Stimulated activated CD4-positive, alpha-beta T cell treated with anti-CD3 and anti-CD28 coated beads, TNF-alpha, amount 100 ng/mL, for 48 hours (primary cell): ENCODE data around the gene ALDH1L2.

Experiments used
- DNase-seq, 3 donors: peaks; one replicate each; pipeline ENCODE4 v3.0.0-alpha.2; 2020; ENCODE audit warnings: low read depth in 3 of 3

Gene ALDH1L2

DNA sequence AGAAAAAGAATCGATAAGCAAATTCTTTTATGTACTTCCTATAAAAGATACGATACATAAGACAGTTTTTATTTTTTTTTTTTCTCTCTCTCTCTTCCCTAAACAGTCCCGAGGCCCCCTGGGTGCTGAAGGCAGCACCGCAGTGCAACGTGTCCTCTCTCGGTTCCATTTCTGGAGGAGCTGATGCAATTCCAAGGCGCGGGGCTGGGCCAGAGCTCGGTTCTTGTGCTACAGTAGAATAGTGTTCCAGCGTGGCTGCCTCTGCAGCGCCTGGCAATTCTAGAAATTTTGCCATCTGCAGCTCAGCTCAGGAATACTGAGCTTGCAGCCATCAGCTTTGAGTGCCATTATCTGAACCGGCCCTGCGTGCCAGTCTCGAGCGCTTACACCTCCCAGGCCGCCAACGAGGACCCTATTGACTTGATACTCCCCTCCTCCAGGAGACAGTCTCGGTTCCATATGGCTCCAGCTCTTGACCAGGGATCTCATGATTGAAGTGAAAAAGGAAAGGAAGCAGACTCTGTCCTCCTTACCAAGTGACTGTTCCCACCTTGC is 630 bp downstream of the ALDH1L2 start:
- DNase-seq: no peak

DNA sequence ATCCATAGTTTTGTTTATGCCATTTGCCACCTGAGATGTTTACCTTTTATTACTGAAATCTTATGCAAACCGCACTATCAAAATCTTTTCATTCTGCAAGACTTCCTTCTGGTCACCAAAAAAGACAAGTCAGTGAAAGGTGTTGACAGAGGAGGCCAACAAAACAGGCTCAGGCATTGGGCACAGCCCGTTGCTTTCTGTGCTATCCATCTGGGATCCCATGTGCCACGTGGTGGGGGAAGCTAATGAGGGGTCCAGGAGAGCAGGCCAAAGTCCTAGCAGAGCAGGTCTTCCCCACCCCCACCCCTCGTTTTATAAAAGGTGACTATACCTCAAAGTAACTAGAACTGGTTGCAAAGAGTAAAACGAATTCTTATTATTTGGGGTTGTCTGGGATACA is 1.2 kb downstream of the ALDH1L2 start:
- DNase-seq: no peak

DNA sequence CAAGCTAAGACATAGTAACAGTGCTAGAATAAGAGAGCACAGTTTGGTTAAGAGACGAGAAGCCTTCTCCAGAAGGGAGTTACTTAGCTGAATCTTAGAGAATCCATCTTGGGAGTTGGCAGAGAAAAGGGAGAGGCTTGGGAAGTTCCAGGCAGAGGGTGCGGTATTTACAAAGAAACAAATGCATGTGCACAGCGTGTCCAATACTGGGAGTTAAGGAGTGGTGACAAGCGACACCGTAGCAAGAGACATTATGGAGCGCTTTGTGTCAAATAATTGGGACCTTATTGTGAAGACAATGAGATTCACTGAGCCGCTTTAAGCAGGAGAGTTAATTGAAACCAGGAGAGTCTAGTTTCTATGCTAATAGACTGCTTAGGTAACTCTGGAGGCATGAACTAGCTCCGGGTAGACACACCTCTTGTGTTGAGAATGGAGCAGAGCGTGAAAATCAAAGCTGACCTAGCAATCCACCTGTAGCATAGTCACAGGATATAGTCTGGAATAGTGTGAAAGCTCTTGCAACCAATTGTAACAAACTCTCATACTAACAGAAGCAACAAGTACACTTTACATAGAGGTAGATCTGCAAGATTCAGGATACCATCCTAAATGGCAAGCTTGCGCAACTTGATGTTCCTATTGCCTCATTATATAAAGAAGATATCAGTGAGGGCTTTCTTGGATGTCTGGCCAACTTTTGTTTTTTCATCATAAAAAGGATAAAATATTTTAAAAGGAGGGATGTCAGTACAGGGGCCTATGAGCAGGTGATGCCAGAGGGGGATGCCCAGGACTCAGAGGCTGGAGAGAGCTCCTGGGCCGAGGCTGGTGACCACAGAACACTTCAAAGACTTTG is 5.3 kb downstream of the ALDH1L2 start:
- no peak for DNase-seq

DNA sequence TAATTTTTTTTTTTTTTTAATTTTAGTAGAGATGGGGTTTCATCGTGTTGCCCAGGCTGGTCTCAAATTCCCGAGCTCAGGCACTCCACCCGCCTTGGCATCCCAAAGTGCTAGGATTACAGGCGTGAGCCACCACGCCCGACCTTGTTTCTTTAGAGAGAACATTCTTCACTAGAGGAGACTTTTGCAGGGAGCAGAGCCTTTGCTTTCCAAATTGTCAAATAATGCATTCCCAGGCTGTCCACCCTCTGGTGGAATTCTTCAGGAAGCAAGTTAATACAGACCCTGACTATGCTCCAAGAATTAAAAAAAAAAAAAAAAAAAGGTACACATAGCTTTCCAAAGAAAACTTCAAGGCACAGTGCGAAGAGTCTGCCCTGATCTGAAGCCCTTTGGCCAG is 6.8 kb downstream of the ALDH1L2 start:
- DNase-seq: no peak

DNA sequence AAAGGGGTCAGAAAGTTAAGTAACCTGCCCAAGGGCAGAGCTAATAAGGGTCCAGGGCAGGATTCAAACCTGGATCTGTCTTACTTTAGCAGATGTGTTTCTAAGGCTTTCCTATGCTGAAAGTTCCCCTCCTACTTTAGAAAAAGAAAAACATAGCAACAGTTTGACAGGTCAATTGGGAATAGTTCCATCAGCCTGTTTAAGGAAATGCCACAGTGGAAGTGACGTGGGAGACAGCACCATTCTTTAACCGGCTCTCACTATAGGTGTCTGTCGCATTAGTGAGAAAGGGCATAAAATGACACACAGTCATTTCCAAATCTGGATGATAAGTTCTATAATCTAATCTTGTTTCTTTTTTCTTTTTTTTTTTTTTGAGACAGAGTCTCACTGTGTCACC is 7.3 kb downstream of the ALDH1L2 start:
- no peak for DNase-seq

DNA sequence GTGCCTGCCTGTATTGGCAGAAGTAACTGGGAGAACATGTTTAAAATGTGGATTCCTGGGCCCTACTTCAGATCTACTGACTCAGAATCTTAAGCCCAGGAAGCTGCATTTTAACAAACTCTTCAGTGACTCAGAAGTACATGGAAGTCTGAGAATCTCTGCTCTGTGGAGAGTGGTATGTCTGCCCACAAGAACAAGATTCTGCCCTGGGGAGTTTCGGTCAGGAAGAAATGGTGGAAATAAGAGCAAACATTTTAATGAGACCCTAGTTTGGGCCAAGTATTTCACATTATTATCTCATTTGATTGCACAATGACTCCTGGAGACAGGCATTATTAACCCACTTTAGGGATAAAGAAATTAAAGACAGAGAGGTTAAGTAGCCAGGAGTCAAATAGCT is 8.2 kb downstream of the ALDH1L2 start:
- no peak for DNase-seq

DNA sequence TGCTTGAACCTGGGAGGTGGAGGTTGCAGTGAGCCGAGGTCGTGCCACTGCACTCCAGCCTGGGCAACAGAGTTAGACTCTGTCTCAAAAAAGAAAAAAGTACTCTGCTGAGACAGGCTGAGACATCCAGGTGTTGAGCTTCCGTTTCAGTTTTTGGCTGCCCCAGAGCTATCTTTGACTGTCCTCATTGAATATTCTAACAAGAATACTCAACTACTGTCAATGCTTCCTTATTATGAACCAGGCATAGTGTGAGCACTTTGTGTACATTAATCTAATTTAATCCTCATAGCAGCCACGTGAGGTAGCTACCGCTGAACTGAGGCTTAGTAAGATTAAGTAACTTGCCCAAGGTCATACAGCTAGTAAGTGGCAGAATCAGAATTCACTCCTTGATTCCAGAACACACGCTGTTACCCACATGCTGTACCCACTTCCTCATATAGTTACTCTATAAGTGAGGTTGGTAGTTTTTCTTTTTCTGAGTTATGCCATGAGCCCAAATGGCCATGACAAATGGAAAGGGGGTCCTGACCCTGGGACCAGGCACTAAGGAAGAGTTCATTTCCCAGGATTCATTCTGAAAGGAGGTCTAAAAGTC is 11.3 kb downstream of the ALDH1L2 start:
- DNase-seq: no peak

DNA sequence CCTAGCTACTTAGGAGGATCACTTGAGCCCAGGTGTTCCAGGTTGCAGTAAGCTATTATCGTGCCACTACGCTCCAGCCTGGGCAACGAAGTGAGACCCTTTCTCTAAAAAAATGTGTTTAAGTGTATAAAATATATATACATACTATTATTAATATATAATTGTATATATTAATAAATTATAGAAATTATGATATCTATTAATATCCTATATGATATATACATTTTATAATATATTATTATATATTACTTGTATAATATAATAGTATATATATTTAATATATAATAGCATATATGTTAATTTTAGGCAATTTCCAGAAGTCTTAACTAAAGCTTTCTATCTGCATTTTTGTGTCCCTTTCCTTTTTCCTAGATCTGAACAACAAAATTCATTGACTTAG is 12.3 kb downstream of the ALDH1L2 start:
- DNase-seq: no peak

DNA sequence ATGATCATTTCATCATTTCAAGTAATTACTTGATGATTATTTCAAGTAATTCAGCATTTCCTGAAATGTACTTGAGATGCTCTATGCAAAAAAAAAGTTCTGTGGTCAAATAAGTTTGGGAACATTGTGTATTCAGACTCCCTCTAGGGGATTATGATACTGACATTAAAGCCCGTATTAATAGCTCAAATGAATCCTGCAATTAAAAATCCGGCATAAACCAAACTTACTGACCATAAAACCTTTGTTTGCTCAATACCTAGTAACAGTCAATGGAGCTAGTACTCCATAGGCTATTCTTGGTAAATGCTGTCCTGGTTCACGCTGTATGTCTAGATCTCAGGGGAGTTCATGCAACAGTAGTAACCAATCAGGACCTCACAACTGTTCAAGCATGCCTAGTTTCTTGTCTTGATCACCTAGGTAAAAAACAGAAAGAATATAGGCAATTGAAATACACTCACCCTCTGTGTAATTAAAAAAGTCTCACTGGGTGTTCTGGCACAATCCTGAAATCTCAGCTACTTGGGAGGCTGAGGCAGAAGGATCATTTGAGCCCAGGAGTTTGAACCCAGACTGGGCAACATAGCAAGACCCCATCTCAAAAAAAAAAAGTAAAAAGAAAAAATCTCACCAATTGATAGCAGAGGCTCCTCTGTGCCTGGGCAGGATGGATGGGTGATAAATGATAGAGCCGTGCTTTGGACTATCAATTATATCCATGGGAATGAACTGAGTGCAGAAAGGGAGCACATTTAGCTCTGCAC is 14.1 kb downstream of the ALDH1L2 start:
- DNase-seq: no peak

DNA sequence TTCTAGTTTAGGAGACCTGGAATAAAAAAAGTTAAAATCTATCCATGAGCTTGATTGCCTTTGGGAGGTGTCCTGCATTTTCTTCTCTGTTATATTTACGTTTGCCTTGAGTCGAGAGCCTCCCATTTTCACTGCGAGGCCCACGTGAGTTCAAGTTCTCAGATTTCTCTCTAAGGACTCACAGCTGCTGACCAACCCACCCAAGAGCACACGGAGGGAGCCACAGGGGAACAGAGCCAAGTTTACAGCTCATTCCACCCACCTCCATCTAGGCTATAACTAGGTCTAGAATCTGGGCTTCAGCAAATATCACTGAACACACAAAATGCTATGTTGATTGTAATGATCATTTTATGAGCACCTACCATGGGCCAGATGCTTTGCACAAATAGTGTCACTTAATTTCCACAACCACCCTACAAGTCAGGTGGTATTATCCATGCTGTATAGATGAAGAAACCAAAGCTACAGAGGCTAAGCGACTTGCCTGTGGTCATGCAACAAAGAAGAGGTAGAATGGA is 16.7 kb downstream of the ALDH1L2 start:
- no peak for DNase-seq

DNA sequence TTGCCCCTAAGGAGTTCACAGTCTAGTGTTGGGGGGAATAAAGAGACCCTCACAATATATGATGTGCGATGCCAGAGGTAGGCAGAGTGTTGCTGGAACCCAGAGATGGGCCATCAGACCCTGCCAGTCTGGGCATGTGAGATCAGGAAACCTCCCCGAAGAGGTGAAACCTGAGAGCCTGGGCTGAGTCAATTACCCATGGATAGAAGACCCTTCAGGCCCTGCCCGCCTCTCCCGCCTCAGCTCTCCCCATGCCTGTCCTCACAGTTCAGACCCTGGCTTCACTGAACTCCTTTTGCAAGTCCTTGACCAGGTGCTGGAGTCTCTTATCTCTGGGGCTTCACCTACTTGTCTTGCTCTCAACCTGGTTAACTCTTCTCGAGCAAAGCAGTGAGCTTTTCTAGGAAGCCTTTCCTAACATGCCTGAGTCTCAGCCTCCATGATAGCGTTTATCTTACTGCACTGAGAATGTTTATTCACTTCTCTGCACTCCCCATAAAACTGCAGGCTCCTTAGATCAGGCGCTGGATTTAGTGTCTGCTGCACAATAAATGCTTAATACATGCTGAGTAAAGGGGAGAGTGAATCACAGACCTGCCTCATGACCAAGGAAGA is 19.6 kb downstream of the ALDH1L2 start:
- DNase-seq: no peak

DNA sequence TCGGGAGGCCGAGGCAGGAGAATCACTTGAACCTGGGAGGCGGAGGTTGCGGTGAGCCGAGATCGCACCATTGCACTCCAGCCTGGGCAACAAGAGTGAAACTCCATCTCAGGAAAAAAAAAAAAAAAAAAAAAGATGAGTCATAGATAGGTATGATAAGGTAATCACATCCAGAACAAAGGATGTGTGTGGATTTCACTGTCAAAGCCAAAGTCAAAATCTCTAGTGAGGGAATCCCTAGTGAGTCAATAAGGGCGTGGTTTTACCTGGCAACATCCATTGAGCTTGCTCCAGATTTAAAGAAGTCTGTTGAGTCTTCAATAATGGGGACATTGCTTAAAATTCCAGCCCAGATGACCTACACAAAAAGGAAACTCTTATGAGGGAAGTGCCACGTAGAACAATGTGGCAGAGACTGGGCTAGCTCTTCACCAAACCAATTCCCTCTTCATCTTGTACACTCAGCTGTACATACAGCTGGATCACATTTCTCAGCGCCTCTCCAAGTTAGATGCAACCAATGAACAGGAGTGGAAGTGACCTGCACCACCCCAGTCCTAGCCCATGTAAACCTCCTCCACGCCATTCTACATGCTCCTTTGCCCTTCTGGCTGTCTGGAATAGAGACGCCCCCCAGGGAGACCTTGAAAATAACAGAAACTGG is 23.4 kb downstream of the ALDH1L2 start:
- DNase-seq: no peak

DNA sequence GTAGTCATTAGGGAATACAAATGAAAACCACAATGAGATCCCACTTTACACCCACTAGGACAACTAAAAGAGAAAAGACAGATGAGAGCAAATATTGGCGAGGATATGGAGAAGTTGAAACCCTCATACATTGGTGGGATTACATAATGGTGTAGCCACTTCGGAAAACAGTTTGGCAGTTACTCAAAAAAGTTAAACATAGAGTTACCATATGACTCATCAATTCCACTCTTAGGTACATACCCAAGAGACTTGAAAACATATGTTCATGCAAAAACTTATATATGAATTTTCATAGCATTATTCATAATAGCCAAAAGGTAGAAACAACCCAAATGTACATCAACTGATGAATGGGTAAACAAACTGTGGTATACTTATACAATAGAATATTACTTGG is 27.1 kb downstream of the ALDH1L2 start:
- DNase-seq: no peak

DNA sequence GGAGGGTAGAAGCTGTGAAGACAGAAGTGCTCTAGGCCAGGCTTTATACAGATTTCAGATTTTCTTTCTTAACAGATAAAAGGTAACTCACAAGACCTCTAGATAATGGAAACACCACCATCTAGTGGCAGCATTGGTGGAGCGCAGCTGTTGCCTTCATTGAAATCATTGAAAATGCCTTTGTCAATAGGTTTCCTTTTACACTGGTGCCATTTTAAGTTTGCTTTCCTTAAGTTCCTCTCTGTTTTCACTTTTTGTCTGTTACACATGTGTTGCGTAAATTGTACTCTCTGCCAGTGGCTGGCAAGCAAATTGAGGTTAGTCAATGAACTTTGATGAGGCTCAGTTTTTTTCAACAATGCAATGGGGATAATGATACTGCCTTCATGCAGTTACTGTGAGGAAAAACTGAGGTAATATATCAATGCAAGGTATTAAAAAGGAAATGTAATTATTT is 31.1 kb downstream of the ALDH1L2 start:
- peak; percentile 49 to 66 (median 58) for DNase-seq

DNA sequence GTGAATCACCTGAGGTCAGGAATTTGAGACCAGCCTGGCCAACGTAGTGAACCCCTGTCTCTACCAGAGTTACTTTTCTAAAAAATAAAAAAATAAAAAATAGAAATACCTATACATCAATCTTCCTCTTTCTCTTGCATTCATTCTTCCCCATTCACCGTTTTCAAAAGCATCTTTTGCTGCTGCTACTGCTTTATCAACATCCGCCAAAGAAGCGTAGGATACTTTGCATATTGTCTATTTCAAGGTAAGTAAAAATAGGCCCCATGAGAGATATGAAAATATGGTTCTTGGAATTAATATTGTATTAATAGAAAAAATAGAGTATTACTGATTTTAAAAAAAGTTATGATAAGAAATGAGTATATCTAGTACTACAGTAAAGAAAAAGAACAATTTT is 32.3 kb downstream of the ALDH1L2 start:
- no peak for DNase-seq

DNA sequence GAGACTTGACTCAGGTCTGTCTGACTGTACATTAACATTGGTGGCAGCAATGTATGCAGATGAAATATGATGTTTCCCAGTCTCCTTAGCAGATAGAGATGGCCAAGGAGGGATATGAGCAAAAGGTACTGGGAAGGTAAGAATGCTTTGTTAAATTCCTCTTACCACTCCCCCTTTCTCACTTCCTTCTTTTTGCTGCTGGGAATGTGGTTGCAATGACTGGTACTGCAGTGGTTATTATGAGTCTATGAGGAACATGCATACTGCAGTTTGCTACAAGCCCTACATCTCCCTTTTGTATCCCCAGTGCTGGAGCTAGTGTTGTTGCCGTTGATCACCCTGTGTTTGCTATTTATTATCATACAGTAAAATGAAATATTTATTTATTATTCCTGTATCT is 35.9 kb downstream of the ALDH1L2 start:
- no peak for DNase-seq

DNA sequence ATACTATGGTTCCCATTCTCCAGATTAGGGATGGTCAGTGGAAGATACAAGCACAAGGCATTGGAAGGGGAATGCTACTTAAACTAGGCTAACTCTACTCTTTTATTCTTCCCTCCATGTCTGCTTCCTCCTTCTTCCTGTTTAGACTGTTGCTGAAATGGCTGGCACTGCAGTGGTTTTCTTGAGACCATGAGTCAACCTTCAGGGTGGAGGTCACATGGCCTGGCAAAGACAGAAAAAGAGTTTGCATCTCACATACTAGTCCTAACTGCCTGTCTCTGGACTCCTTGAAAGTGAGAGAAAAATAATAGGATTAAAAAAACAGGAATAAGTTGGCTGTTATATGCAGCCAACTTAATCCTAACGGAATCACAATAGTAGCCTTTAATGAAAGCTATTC is 37.0 kb downstream of the ALDH1L2 start:
- DNase-seq: no peak

DNA sequence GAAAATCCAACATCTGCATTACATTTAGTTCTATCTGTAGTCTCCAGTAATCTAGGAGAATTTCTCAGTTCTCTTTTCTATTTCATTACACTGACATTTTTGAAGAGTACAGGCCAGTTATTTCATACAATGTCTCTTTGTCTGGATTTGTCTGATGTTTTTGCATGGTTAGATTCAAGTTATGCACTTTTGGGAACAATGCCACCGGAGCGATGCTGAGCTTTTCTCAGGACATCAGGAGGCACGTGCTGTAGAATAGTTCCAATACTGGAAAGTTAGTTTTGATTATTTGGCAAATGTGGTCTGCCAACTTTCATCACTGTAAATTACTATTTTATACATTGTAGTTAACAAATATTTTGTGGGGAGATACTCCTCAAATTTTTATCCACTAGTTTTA is 43.1 kb downstream of the ALDH1L2 start:
- DNase-seq: no peak

DNA sequence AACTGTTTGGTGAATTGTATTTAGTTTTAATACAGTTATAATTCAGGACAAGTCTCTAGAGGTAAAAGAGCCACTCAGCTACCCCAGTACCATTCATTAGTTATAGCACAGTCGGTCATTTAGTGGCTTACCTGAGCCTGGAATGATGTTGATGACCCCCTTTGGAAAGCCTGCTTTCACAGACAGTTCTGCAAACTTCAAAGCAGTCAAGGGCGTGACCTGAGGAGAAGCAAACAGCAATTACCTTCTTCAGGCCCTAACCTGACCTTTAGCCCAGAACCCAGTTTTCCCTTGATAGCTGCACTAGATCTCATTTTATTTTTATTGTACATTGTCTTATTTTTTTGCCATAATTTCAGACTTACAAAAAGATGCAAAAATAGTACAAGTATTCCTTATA is 43.8 kb downstream of the ALDH1L2 start:
- no peak for DNase-seq

DNA sequence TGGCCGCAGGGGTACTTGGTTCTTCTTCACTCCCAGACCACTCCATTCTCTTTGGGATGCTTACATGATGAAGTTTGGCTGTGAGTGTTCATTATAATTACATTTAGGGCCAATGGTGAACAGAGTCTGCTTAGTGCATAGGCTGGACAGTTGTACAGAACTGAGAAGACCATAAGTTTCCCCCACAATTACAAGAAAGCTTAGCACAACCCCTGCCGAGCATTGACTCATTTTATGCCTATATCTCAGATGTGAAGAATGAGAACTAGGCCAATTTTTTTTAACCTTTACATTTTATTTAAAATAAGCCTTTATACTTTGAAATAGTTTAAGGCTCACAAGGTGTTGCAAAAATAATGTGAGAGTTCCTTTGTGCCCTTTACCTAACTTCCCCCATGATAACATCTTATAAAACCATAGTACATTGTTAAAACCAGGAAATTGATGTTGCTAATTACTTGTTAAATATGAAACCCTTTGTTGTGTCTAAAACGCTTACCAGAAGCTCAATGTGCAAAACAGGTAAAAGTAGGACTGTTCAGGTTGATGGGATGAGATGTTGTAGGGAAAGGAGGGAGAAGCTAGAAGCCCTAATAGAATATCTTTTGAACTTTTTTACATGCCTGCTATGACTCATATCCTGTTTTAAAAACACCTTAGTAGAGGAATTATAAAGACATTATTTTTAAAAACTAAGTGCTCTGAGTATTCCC is 47.2 kb downstream of the ALDH1L2 start:
- no peak for DNase-seq

DNA sequence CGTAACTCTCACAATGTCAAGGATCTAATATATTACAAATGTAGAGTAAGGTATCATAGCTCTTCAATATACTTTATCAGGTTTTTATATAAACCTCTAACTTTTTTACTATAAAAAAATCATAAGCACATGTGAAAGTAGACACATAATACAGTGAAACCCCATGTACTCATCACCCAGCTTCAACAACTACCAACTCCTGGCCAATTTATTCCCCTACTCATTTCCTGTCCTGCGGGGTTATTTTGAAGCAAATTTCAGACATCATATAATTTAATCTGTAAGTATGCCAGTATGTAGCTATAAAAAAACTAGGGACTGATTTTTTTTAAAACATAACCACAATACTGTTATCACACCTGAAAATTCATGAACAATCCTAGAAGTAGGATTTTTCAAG is 50.4 kb downstream of the ALDH1L2 start:
- no peak for DNase-seq
